GM23338 (cell line): ENCODE data around the gene DLG2.

Experiments
- CTCF ChIP-seq, 2 experiments: fragments of 200-600 bp in 1 of 2; sonication (generic) in 1 of 2; conservative IDR thresholded peaks; 2 replicates each; pipeline versions ENCODE4 v1.5.1 to v1.6.1; 2016 to 2017; ENCODE audit warnings: antibody characterized with exemption in 2 of 2, low read depth in 2 of 2, mild to moderate bottlenecking in 2 of 2, moderate library complexity in 1 of 2
- EZH2 ChIP-seq: fragments of 200-600 bp; sonication (generic); IDR thresholded peaks from one replicate; pipeline ENCODE4 v1.8.0; 2017; ENCODE audit warnings: antibody characterized with exemption, mild to moderate bottlenecking, low read depth; ENCODE audit not compliant: unreplicated experiment
- EZH2phosphoT487 ChIP-seq: fragments of 200-600 bp; sonication (generic); IDR thresholded peaks from one replicate; pipeline ENCODE4 v1.8.1; 2018; ENCODE audit warnings: antibody characterized with exemption; ENCODE audit not compliant: unreplicated experiment
- POLR2AphosphoS5 ChIP-seq: IDR thresholded peaks from 2 replicates; pipeline ENCODE4 v1.6.1; 2016; ENCODE audit warnings: antibody characterized with exemption, low read depth
- REST ChIP-seq: IDR thresholded peaks from one replicate; pipeline ENCODE4 v1.6.1; 2018; ENCODE audit warnings: antibody characterized with exemption; ENCODE audit not compliant: unreplicated experiment
- STAT1 ChIP-seq: IDR thresholded peaks from one replicate; pipeline ENCODE4 v1.6.1; 2016; ENCODE audit warnings: antibody characterized with exemption; ENCODE audit not compliant: unreplicated experiment
- ZNF114 ChIP-seq: fragments of 250-450 bp; sonication (Bioruptor Pico); IDR thresholded peaks from 2 replicates; pipeline ENCODE4 v1.5.0; 2020; ENCODE audit warnings: mild to moderate bottlenecking, moderate library complexity
- ZNF331 ChIP-seq: fragments of 250-450 bp; sonication (Bioruptor Pico); IDR thresholded peaks from 2 replicates; pipeline ENCODE4 v1.5.0; 2020; ENCODE audit warnings: low read depth, mild to moderate bottlenecking, moderate library complexity

GRCh38 chr11:83840326-83840725, 1786.8 kb downstream of the DLG2 start:
- TF ChIP-seq EZH2phosphoT487 (no peak), CTCF (conservative IDR thresholded peaks at IDR 0.05; ENCODE audit: low read depth in 2 of 2) (no peak), POLR2AphosphoS5 (no peak), REST (no peak), EZH2 (no peak), STAT1 (no peak), ZNF331 (no peak), ZNF114 (CRISPR knock-in tag) (no peak)
